Eye (tissue), 1 donor: Measurements from ENCODE around the gene MED14.
"Not testable (repeated sequence)": the region's sequence is repeated elsewhere in the genome, so short reads cannot be mapped to it uniquely, and the experiment has no call there.

Experiments used
- DNase-seq: peaks from one replicate; pipeline ENCODE4 v3.0.0-alpha.2; 2015

The MED14 gene

DNA sequence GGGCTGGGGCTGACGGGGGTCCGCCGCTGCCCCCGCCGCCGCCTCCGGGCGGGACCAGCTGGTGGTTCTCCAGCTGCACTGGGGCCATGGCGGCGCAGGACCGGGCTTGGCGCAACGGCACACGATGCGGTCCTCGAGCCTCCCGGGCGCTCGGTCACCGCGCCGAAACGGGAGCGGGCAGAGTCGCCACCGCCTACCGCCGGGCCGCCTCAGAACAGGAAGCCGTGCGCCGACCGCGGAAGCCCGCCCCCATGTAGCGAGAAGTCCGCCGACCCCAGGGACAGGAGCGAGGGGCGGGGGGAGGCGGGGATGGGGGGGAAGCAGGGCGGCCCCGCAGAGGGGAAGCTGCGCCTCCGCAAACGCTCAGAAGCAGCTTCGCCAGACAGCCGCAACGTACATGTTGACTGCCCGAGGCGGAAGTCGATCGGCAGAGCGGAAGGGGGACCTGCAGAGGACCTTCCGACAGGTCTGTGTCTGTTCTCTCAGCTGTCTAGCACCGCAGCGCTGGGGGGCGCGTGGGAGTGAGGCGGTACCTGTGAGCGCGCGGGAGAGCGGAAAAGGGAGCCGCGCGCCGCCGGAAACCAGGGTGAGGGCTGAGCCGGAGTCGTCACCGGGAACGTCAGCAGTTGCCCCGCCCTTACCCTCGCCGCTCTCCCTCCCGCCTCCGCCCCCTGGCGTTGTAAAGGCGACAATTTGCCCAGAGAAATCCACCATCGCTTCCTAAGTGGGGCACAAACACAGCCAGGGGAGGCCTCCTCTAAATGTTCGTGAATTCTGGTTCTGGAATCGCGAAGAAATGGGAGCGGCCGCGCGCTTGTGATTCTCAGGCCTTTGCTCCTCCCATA is at the start of gene MED14:
Gene MED14 (minus strand): TSS at position 218 of the 845 bp plus-strand sequence. CDS start 130 bp downstream, at position 88.
- peak; percentile 95 for DNase-seq

DNA sequence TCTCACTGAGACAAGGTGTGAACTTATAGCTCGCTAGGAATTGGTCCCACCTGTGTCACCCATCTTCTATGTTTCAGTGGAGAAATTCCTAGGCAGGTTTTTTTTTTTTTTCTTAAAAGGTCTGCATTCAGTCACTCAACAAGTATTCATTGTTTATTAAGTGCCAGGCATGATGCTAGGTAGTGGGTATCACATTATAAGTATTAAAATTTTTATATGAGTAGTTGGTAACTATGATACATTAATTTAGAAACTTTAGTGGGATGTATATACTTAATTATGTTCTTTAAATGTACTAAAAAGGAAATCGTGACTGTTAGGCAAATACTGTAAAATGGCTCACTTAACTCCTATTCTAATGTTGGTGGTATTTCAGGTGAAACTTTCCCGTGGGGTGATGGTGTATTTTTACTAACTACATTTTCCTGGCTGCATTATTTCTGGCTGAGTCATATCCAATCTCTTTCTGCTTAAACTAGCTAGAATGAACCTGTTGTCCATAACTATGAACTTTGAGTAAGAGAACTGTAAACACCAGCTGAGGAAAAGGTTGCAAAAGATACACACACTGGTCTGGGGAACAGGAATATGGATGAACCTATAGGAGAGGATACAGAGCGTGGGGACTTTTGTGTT is 49.3 kb upstream of the MED14 start:
- no peak for DNase-seq

DNA sequence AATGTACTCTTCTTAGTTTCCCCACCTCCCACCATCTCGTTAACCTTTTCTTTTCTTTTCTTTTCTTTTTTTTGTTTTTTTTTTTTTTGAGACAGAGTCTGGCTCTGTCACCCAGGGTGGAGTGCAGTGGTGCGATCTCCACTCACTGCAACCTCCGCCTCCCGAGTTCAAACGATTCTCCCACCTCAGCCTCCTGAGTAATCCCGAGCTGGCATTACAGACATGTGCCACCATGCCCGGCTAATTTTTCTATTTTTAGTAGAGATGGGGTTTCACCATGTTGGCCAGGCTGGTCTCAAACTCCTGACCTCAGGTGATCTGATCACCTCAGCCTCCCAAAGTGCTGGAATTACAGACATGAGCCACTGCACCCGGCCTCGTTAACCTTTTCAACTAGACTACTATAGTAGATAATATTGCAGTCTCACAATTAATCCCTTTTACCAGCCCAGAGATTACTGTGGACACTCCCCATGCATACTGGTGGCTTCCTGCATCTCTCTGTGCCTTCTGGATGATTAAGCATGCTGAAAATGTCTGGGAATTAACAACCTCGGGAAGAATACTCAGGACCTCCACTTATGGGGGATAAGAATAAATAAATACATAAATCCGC is 47.4 kb upstream of the MED14 start:
- not testable (repeated sequence) for DNase-seq

DNA sequence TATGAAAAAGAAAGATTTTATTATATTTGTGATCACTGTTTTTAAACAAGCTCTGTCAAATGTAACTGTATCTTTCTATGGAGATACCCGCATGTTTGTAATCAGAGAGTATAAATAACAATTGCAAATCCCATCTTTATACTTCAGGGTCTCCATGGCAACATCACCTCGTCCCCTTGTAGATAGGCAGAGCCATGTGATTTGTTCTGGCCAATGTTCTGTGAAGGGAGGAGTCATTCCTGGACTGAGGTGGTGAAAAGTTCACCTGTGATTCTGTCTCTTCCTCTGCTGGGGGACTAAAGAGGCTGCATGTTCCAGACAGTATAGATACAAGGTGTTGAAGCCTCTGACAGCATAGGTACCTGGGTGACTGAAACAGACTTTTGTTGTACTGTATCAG is 45.6 kb upstream of the MED14 start:
- DNase-seq: no peak

DNA sequence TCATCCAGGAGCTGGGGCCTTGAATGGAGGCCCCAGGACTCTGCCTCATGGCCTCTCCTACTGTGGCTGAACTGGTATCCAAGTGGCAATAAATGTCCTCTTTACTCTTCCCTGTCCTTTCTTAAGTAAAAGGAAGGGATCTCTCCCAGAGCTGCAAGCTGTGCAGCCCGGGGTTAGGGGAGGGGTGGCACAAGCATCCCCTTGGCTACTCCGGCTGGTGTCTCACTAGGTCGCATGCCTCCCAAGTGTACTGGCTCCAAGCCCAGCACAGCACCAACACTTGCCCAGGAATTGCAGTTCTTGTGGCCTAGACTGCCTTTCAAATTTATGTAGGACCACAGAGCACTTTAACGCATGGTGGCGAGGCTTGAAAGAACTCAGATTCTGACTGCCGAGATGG is 44.7 kb upstream of the MED14 start:
- no peak for DNase-seq

DNA sequence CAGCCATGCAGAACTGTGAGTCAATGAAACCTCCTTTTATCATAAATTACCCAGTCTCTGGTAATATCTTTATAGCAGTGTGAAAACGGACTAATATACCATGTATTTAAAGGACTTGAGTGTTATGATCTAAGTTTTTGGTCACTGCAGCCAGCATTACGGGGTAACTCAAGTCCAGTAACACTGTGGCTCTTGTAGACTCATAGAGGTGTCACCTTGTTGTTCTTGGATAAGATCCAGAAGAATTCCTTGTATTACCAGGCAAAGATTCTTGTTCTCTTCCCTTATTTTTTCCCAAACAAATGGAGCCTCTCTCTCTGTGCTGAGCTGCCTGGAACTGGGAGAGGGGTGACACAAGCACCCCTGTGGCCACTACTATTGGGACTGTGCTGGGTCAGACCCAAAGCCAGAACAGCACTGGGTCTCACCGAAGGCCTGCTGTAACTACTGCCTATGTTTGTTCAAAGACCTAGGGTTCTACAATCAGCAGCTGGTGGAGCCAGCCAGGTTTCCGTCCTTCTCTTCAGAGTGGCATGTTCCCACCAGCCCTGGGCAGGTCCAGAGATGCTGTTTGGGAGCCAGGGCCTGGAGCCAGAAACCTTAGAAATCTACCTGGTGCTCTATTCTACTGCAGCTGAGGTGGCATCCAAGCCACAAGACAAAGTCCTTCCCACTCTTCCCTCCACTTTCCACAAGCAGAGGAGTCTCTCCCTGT is 43.7 kb upstream of the MED14 start:
- no peak for DNase-seq

DNA sequence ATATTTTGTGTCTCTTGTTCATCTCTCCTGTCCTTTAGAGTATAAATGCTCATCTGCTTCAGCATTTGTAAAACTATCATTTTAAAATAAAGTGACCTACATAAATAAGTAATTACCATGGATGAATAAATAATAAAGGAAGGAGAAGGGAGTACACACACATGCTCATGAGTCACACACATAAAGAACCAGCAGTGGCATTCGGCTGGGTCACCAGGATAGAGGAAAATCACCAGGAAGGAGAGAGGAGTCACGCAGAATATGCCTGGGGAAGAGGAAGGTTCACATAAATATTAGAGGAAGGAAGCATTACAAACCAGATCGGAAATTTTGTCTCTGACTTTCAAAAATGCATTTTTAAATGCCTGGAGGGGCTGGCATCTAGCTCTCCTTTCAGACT is 38.5 kb upstream of the MED14 start:
- DNase-seq: peak; percentile 39

DNA sequence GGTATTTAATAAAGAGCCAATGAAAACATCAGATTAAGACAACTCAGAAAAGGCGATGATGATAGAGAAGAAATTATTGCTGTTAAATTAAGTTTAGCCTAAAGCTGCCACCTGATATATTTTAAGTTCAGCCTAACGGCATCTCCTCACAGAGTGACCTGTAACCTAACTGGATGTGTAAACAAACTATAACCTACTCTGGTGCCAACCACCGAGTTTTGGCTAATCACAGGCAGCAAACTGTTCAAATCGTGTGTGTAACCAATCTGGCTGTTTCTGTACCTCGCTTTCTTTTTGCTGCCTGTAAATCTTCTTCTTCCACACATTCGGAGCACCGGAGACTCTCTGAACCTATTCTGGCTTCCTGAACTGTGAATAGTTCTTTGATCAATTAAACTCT is 37.8 kb upstream of the MED14 start:
- DNase-seq: no peak

DNA sequence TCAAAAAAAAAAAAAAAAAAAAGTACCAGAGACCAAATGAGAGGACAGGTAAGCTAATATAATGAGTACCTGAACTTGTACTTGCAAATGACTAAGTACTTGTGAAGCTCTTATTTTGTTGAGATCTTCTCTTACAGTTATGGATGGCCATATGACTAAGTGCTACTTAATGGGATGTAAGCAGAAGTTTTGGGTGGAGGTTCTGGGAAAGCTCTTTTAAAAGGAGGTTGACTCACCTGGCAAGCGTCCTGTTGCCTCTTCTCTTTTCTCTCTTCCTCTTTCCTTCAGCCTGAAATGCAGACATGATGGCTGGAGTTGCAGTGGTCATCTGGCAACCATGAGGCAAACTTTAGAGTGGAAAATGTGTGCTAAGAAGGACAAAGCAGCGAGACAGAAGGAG is 36.9 kb upstream of the MED14 start:
- no peak for DNase-seq

DNA sequence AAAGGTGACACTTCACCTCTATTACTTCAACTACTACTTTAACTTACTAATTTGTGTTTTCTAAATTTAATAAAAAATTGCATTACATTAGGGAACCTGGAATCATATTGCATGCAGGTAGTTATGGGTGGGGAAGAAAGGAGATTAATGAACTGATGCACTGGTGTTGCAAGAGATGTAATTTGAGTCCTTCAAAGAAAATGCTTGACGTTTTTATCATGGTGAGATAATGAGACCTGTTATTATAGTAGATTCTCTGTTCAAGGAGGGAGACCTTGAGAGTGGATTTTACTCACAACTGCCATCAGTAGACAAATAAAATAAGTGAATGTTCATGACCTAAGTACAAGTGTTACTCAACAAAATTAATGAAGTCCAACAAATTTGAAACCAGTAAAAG is 26.4 kb upstream of the MED14 start:
- DNase-seq: no peak

DNA sequence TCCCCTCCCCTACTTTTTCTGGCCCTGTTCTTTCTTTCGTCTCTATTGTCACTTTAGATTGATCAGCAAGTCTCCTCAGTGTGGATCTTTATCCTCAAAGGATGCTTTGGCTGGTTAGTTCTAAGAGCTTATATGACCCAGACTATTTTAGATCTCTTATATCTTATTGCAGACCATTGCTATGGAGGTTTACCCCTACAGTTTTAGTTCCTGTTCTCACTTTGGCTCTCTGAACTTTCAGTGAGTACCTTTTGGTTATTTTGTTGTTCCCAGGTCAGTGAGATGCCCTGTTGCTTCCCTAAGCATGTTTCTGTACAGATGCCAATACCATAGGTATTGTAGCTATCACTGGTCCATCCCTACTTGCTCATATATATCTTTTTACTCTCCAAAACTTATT is 24.0 kb upstream of the MED14 start:
- DNase-seq: no peak

DNA sequence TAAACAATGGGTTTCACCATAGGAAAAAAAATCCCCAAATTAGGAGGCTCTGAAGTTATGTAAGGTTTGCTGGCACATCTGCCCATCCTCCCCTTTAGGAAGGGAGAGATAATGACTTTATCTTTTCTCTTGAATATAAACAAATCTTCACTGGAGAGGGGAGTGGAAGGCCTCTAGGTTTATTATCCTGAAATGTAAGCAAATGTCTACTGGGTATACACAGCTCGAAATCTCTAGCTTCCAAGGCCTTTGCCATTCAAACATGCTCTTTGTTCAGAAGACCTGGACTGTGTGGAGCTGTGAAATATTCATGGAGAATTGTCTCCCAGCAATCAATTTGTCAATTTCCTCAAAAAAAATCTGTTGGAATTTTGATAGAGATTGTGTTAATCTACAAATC is 21.7 kb upstream of the MED14 start:
- no peak for DNase-seq

DNA sequence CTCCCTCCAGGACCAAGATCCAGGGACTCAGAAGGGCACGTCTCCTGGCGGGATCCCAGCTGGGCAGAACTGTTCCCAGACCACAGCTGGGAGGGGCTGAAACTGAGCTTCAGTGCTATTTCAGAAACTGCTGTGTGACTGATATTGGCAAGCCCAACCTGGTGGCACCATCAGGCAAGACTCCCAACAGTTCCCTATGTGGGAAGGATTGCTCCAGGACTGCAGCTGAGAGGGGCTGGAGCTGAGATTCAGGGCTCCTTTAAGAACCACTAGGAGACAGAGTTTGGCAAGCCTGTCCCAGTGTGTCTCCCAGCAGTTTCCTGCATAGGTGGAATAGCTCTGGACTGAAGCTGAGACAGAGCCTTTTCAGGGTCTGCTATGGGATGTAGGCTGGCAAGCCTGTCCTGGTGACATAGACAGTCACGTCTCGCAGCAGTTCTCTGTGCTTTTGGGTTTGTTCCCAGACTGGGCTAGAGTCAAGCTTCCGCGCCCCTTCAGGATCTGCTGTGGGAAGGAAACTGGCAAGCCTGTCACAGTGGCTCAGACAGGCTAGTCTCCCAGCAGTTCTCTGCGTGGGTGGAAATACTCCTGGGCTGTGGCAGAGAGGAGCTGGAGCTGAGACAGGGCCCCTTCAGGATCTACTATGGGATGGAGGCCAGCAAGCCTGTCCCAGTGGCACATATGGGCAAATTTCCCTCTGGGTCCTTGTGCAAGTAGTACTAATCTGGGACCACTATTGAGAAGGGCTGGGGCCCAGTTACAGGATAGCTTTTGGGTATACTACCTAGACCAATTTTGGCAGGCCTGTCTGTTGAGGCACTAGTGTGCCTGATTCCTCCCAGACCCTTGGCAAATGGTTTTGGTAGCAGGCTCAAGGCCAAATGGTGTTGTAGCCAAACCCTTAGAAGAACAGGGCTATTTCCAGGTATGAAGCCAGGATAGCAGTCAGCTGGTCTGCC is 20.2 kb upstream of the MED14 start:
- DNase-seq: no peak

DNA sequence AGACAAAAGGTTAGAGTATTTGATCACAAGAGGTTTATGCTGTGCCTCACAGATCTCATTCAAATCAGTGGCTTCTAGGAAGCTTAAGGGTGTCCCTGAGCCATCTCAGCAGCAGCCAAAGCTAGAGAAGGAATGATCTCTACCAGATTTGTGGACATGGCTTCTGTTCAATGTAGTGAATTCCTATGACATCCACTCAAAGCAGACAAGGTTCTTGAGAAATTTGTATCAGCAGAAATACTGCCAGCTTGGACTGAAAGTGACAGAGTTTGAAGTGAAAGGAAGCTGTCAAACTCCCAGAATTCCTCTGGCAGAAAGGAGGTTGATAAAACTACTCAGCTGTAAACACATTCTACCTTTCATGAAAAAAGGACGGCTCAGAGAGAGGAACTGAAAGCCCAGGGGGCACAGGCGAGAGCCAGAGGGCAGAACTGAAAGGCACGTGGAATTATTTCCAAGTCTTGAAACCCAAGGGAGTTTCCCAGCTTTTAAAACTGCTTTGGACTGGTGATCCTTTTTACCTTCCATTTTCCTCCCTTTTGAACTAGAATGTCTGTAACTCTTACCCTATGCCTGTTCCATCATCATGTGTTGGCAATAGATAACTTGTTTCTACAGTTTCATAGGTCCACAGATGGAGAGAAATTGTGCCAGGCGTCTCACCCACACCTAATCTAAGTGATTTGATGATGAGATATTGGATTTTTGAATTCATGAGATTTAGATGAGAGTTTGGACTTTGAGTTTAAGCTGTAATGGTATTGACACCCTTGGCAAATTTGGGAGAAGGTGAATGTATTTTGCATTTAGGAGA is 14.5 kb upstream of the MED14 start:
- peak; percentile 10 for DNase-seq

DNA sequence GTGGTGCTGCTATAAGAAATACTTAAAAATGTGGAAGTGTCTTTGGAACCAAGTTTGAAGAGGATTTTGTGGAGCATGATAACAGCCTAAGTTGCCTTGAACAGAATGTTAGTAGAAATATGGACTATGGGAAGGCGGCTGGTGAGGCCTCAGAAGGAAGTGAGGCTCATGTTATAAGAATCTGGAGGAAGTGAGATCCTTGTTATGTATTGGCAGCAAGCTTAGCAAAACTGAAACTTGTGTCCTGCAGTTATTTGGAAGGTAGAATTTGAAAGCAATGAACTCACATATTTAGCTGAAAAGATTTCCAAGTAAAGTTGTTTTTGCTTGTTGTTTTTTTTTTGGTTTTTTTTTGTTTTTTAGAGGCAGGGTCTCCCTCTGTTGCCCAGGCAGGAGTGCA is 13.6 kb upstream of the MED14 start:
- DNase-seq: no peak

DNA sequence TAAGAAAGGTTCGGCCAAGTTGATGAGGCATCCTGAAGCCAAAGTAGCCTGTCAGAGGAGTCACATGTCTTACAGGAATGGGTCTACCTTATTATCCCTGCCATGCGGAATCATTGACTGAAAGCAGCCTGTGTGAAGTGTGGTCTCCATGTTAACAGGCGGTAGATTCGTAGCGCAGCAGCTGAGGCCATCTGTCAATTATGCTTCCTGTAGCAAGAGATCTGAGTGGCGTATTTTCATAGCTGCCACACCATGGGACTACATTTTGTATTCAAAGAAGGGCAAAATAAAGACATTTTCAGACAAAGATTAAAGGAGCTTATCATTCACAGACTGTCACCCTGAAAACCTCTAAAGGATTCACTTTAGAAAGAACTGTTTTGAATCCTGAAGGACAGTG is 11.2 kb upstream of the MED14 start:
- DNase-seq: peak; percentile 33

DNA sequence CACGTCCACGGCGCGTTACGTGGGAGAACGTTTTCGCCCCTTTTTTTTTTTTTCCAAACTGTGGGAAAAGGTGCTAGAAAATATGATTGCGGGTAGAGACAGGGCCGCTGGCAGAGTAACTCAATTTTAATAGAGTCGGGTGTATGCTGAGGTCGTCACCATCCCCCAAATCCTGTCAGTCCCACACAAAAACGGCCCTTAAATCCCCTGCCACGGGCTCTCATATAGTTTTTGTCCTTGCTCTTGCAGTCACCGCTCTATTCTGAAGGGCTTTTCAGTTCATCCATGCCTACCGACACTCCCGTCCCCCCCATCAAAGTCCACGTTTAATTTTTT is 796 bp upstream of the MED14 start:
- no peak for DNase-seq

DNA sequence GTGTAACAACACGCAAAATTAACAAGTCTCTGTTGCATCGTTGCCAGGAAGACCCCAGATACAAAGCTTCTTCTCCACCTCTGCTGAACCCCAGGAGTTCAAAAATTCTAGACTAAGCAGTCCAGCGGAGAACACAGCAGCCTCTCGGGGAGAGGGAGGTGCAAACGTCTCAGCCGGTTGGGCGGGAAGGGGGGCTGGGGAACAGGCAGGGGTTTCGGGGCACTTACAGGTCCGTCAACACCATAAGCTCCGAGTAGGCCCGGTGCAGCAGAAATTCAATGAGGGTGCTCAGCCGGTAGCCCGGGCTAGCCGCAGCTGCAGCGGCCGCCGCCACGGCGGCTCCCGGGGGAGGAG is 394 bp downstream of the MED14 start:
- DNase-seq: no peak

DNA sequence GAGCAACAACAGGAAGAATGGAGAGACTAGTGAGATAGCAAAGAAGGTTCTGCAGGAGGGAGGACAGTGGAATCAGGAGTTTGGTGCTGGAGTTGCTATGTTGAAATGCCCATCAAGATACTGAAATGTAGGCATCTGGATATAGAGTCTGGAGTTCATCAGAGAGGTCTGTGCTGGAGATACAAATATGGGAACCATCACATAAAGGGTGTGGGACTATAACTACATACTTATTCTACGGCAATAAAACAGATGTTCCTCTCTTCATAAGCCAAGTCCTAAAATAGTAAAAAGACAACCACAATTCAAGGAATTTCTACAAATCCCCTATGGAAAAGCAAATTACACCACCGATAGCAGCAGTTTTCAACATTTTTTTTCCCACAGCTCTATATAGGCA is 1.6 kb downstream of the MED14 start:
- DNase-seq: no peak

DNA sequence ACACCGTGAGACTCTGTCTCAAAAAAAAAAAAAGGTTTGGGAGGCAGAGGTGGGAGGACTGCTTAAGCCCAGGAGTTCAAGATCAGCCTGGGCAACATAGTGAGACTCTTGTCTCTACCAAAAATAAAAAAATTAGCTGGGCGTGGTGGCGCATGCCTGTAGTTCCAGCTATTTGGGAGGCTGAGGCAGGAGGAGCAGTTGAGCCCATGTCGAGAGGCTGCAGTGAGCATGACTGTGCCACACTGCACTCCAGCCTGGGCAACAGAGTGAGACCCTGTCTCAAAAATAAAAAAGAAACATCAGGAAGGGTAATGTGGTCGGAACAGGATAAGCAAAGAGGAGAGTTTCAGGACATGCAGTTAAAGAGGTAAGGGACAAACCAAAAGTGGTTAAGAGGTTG is 2.8 kb downstream of the MED14 start:
- not testable (repeated sequence) for DNase-seq
